22Rv1 (cell line): ENCODE measurements around the gene EGFR.

Source experiments
- ZFX ChIP-seq: fragments of 450-650 bp; IDR thresholded peaks from 2 replicates; pipeline ENCODE4 v1.6.1; 2017; ENCODE audit warnings: antibody characterized with exemption, borderline replicate concordance
- TF ChIP-seq, protein P1 (sequence below): fragments of 450-650 bp; IDR thresholded peaks from 2 replicates; pipeline ENCODE4 v1.5.1; 2017; ENCODE audit warnings: mild to moderate bottlenecking

DNA sequence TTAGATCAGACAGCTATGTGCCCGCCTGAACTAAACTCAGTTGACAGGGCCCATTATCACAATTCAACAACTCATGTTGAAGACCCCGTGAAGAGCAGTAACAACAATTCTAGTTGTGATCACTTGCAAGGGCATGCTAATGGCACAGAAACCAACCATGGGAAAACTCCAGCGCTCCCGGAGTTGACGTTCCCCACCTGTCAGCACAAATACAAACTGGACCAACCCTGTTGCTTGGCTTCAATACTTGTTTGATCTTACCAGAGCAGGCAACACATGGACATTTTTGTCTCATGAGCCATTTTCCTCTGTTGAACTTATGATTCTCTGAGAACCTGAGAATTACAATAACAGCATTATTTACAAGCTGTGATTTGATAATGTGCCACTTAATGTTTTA, 227.4 kb downstream of the EGFR start:
- TF ChIP-seq, protein P1, sequence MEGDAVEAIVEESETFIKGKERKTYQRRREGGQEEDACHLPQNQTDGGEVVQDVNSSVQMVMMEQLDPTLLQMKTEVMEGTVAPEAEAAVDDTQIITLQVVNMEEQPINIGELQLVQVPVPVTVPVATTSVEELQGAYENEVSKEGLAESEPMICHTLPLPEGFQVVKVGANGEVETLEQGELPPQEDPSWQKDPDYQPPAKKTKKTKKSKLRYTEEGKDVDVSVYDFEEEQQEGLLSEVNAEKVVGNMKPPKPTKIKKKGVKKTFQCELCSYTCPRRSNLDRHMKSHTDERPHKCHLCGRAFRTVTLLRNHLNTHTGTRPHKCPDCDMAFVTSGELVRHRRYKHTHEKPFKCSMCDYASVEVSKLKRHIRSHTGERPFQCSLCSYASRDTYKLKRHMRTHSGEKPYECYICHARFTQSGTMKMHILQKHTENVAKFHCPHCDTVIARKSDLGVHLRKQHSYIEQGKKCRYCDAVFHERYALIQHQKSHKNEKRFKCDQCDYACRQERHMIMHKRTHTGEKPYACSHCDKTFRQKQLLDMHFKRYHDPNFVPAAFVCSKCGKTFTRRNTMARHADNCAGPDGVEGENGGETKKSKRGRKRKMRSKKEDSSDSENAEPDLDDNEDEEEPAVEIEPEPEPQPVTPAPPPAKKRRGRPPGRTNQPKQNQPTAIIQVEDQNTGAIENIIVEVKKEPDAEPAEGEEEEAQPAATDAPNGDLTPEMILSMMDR = no peak
- TF ChIP-seq ZFX = no peak
